ENCODE measurements around the gene SPCS2. TPM values are rescaled to one million over a fixed set of nuclear protein-coding genes. Genes with fewer than 3 reads are reported as not detected.

SPCS2 gene
- 9.7 and 39.4 TPM in 2 replicates for total RNA-seq

DNA sequence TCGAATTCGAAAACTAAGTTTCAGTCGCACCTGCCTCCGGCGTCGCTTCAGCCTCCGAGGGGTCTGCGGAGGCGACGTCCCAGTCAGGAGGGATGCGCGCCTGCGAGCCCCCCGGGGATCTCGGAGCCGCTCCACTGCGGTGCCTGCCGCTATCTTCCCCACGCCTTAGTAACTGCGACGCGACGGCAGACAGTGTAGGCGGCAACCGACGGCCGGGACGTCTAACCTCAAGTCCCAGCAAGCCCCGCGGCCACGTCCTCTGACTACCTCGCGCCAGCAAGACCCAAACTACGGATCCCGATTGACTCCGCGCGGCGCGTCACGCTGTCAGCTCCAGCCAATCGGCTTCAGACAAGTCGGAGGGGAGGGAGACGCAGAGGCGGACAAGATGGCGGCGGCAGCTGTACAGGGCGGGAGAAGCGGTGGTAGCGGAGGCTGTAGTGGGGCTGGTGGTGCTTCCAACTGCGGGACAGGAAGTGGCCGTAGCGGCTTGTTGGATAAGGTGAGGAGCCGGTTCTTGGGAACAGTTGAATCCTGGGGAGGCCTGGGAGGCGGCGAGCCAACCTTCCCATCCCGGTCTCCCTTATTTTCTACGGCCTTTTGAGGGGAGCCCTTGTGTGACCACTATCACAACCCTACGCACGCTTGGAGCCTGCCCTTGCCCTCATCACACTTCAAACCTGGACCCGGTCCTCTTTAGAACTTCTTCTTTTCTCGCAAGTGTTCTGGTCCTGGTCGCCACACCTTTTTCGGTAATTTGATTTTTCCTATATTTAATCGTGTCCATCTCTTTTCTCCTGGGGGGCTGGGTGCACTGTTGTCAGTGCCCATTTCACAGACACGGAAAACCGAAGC, at the start of gene SPCS2, which contains the start of gene XRRA1:
TSS of gene SPCS2 (plus strand) at position 369 of the 855 bp plus-strand sequence. CDS start at position 389, 20 bp downstream.
TSS of gene XRRA1 (minus strand) at position 194 of the 855 bp plus-strand sequence. CDS start 8,213 bp downstream, outside the sequence.

GRCh38 chr11:74988541-74989259, 39.6 kb downstream of the SPCS2 start, which contains the start of gene NEU3:
Gene NEU3 (plus strand): TSS chr11:74988933. CDS start chr11:74989061, 128 bp downstream.

Other genes starting within 250 kb of the SPCS2 start
- 0.09 and 0.14 TPM in 2 replicates for gene CHRDL2, start 217.8 kb upstream of the SPCS2 start, total RNA-seq
- 20.8 and 27.1 TPM in 2 replicates for gene RNF169, start 200.4 kb upstream of the SPCS2 start, total RNA-seq
- gene XRRA1, start 175 bp upstream of the SPCS2 start, total RNA-seq = 6.8 and 16.1 TPM in 2 replicates
- gene NEU3, start 39.7 kb downstream of the SPCS2 start, total RNA-seq = 4.6 and 6.4 TPM in 2 replicates
- not detected in 2 replicates for gene OR2AT4, start 147.6 kb downstream of the SPCS2 start, total RNA-seq
- 0.28 and 0.65 TPM in 2 replicates for gene SLCO2B1, start 201.8 kb downstream of the SPCS2 start, total RNA-seq

All from smooth muscle cell of bladder (primary cell).